ENCODE measurements around the gene GLS.
A peak's percentile ranks its signal among the peaks of the same experiment; 100 is the strongest.
"Not testable (repeated sequence)": the region's sequence is repeated elsewhere in the genome, so short reads cannot be mapped to it uniquely, and the experiment has no call there.

The GLS gene

DNA sequence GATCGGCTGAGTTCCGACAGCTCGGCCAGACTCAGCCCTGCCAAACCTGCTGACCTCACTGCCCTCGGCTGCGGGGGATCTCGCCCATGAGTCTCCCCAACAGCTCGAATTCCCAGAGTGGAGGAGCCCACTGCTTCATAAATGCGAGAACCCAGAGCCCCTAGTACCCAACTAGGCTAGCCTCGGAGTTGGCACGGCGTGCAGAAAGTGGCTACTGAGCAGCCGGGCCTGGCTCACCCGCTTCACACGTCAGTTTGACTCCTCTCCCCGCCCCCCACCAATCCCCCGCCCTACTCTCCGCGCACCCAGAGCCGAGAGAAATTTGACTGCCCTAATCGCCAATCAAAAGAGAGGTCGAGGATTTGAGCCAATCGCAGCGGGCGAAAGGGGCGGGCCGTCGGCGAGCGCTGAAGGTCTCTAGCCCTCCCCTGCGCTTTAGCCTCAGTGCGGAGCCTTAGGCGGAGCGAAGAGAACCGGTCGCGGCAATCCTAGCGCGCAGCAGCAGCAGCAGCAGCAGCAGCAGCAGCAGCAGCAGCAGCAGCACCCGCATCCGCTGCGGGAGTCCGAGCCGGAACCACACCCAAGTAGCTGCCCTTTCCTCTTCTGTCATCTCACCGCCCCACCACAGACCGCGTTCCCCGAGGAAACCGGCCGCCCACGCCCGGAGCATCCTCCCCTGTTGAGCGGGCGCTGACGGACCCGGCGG, at the start of gene GLS:
GLS (plus strand) TSS at position 444 of the 706 bp plus-strand sequence. CDS start 264 bp downstream, outside the sequence.
- peak; percentile 98 for DNase-seq

DNA sequence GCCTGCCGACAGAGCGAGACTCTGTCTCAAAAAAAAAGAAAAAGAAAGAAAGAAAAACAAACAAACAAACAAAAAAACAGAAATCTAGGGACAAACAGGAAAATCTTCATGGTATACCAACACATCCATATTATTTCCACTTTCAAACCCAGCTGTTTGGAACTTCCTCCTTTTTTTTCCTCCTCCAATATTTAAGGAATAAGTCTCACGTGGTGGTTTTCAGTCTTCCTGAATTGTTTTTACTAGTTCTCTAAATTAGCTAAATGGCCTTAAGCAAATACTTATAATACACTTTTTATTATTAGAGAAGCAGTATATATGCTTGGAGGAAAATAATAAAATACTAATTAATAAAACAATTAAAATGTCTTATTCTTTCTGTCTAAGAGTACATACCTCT, 48.7 kb upstream of the GLS start:
- DNase-seq, result no peak

DNA sequence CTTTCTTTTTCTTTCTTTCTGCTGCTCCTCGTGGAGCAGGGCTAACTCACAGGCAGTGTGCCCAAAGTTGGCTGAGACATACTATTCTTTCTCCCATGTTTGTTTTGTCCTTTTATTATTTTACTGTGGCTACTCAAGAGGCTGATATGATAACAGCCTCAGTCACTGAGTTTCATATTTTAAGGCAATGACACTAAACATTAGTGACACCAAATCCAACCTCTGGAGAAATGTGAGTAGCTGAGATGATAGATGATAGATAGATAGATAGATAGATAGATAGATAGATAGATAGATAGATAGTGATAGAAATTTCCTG, 45.8 kb upstream of the GLS start:
- DNase-seq, result no peak

DNA sequence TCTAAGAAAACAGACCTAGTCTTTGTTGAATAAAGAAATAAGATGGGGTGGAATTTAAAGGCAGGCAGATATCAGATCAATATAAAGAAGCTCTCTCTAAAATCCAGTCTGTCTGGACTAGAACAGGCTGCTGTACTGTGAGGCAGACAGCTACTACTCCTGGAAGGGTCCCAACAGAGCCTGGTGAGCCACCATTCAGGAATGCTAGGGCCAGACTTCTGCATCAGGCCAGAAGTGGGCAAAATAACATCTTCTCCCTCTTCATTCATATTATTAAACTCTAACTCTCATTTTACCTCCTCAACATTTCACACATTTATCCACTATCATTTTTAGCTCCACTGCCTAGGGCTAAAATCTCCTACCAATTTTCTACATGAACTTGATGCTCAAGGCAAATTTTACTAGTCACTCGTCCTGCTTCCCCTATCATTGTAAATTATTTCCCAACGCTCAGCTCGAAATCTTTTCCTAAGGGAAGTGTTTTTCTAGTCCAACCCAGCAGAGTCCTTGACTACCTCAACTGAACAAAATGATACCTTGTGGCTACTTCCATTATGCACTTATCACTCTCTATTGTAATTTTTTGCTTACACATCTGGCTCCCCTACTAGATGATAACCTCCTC, 45.2 kb upstream of the GLS start:
- no peak for DNase-seq

DNA sequence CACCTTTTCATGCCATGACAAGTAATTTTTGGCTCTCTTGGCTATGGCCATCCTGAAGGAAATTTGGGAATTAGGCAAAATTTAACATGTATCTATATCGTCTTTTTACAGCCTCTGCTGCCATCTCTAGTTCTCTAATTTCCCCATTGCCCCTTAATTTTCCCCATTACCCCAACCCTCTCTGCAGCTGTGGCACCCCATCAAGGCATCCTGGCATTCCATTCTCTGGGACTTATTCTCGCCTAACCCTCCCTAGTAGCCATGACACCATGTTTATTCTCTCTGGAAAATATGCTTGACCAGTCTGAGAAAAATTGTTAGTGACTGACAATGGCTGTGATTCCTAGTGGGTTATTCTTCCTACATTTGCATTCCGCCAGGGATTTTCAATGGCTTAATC, 43.9 kb upstream of the GLS start:
- no peak for DNase-seq

DNA sequence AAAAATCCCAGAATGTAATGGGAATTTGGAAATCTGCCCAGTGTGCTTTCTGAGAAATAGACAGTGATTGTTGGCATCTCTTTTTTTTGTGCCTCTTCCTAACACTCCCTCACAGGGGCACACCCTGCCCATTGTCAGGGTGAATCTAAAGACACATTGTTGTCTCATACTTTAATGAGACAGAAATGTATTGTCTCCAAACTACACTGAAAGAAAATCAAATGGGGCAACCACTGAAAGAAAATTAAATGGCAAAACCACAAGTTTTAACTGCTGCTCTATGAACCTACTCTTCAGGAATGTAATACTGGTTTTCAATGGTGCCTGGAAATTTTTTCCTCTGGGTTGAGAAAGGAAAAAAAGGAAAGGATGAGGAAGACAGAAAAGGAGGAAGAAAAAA, 43.2 kb upstream of the GLS start:
- no peak for DNase-seq

DNA sequence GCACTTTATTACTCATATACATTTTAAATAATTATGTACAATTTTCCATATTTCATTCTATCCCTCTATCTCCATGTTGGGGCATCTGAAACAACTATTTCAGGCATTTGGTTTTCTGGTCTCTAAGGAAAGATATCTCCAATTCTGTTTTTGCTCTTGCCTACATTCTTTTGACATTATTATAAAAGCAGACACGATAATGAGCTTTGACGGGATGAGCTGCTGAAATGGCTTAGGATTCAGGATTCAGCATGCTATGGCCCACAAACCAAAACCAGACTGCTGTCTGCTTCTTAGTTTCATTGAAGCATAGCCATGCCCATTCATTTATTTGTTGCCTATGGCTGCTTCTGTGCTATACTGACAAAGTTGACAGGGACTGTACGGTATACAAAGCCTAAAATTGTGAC, 42.7 kb upstream of the GLS start:
- no peak for DNase-seq

DNA sequence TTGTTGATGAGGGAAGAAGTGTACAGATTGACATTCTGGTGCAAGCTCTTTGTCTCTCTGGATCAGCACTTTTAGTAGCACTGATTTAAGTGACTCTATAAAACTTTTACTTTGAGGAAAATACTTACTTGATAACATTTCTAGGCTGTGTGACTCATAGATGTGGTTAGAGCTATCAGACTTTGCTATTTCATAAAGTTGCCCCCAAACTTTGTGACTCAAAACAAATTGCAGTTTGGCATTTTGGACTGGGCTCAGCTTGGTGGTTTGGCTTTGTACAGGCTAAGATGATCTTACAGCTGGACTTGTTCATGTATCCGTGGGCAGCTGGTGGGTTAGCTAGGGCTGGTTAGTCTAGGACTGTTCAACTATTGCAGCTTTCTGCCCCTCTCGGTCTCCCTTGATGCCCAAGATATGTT, 42.1 kb upstream of the GLS start:
- DNase-seq, result no peak

DNA sequence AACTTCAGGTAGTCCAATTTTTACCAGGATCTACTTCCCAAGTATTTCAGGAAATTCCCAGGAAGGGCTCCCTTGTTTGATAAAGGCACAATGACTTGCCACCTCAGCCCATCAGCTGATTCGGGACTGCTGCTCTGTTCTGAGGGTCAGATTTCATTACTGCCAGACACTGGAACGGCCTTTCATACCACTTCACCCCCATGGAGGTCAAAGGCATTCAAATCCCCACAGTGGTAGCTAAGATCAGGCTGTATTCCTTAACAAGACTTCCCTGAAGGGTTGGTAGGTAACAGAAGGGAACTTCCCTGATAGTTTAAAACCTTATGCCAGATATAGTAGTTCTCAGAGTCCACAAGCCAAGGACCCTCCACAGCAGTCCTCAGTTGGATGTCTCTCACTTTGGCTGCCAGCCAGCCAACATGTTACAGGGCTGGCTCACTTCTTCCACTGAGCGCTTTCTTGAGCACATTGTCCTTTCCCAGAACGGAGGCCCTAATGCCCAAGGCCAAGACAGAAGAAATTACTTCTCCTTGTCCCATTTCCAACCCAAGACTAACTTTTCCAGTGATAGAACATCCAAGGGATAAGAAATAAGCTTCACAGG, 40.0 kb upstream of the GLS start:
- DNase-seq, result no peak

DNA sequence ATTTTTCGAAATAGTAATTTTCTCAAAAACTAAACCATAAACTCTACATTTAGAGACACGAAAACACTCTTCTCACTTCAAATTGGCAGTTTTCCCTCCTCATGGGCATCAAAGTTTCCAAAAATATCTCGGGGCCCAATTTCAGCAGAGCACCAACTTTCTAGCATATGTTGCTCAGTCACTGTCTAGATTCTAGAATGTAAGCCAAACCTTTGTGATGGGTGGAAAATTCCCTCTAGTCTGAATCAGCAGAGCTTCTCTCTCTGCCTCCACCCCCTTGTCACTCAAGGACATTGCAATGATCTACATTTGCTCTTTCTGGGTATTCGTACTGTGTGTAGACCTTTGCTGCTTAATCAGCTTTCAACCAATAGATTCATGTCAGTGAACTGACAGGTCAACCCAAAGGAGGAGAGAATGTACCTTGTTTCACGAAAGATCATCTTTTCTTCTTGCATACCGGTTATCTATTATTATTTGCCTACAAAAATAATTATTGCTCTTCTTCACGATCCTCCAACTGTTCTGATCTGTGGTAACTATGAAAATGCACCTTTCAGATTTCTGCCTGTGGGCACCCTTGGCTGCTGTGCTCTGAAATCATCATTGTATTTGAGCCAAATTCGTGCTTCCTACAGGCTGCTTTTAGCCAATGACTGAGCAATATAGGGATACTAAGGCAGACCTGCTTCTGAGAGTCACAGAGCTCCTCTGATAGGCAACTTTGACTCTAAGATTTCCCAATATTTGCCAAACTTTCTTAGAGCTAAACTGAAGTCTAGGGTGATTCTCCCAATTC, 38.7 kb upstream of the GLS start:
- no peak for DNase-seq

DNA sequence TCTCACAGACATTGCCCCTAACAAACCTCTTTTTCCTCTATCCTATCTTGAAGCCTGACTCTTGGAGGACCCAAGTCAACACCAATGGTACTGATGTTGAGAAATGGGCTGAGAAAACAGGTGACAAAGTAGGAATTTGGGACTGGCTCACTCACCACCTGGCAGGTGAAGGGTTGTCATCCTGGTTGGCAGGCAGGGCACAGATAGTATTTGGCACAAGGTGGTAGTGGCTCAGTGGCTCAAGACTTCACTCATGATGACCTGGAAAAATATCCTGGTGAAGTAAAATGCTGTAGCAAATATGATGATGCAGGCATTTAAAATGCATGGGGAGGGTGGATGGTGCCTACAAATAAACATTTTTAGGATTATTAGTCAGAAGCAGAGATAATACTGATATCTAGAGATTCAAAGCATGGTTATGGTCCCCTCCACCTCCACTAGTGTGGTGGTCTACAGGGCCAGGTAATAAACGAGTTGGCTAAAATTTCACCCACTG, 38.0 kb upstream of the GLS start:
- DNase-seq, result no peak

DNA sequence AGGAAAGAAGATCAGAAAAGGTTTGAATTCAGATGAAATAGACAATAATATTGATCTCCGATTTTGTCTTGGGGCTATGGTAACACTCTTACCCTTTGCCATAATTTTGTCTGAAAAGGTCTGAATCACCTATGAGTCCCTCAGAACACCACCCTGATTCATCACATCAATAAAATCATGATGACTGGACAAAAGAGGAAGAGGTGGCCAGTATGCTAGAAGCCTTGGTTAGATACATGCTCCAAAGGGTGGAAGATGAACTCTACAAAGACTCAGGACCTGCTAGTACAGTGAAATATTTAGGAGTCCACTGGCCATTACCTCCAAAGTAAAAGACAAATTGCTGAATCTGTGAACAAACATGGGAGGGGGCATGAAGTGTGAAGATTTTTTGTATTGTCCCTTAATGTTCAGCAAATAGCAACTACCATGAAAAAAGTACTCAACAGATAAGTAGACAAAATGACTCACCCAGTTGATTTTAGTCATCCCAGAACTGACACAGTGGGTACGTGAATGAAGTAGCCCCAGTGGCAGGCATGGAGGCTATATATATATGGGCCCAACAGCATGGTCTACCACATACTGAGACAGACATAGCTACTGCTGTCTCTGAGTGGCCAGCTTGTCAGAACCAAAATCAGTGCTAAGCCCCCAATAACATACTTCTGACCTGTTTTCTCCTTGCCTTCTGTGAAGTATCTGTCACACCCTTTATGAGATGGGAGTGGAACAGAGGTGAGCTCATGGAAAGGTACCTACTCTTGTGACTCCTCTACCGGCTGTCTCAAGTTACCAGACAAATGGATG, 36.5 kb upstream of the GLS start:
- DNase-seq, result no peak

DNA sequence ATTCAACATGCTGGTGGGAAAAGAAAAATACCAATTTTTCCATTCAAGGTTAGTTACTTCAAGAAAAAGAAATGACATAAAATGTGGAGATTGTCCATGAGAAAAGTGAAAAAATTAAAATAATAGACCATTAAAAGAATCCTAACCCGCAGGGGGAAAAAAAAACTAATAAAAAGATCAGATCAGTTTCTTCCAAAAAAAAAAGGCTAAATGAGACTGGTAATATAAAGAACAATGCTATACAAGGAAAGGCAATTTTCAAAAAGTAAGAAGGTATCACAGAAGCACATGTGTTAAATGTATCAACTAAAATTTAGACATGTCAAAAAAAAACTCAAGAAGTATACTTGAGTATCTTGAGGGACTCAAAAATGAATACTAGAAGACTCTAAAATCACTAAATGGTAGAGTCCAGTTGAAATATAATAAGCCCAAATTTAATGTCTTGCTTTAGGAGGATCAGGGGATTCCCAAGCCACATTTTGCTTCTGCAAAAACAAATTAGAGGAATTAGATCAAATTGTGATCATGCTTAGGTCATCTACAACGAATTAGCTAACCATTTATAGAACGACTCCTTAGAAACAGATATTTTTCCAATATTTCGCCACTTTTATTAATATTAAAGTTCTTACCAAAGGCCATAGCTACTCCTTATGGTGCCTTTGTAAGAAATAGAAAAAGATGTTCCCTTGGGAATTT, 35.8 kb upstream of the GLS start:
- no peak for DNase-seq

DNA sequence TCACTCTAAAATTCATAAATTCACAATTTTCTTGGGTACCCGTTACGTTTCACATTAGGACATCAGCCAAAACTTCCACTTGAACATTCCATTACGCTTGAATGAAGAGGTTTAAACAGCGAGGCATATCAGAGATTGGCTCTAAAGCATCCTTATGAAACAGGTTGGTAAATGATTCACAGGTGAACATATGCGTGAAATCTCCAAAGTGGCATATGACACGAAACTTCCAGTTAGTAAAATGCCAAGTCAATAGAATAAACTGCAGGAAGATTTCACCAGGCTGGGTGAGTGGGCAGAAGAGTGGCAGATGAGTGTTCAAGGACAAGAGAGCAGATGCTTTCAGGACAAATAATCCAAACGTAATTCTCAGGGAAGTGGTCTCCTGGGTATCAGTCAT, 33.9 kb upstream of the GLS start:
- no peak for DNase-seq

DNA sequence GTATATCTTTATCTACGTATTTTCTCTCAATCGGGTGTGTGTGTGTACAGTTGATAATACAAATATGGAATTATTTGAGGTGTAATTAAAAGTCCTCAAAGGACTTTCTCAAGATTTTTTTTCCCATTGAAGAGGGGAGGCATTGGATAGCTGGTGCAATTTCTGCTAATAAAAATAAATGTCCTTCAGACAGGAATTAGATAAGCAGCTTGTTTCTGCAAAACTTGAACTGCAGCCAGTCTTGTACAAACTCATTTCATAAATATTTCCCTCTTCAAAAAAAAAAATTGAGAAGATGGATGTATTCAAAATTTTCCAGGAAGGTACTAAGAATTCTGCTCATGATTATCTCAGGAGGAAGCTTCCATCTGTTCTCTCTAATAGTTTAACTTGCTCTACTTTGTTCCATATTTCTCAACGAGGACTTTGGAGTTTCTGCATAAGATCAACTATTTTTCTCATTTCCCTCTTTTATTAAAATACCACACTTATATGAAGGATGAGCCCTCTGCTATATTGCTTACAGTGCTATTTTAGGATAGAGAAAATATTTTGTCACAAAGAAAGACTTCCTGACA, 33.0 kb upstream of the GLS start:
- DNase-seq, result no peak

DNA sequence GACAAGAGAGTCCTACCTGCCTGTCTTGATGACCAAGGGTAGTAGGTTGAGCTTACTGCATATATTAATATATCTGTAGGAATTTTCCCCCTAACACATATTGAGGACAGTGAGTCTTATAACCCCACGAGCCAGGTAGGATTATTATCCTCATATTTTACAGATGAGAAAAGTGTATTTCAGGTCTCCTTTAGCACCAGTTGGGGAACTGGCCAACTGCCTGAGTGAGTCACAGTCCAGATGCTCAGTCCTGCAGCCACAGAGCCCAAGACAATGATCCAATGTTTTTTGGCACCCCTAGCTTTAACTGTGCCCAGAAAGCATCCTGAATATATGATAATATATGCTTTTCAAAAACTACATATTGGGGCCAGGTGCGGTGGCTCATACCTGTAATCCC, 30.8 kb upstream of the GLS start:
- no peak for DNase-seq

DNA sequence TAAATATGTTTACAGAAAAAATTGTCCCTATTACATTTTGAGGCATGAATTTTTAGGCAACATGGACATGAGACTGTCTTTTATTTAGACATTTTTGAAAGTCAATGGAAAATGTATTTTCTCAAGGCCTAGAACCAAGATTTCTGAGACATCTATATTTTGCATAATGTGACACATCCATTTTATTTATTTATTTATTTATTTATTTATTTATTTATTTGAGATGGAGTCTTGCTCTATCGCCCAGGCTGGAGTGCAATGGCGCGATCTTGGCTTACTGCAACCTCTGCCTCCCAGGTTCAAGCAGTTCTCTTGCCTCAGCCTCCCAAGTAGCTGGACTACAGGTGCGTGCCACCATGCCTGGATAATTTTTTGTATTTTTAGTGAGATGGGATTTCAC, 27.6 kb upstream of the GLS start:
- not testable (repeated sequence) for DNase-seq

DNA sequence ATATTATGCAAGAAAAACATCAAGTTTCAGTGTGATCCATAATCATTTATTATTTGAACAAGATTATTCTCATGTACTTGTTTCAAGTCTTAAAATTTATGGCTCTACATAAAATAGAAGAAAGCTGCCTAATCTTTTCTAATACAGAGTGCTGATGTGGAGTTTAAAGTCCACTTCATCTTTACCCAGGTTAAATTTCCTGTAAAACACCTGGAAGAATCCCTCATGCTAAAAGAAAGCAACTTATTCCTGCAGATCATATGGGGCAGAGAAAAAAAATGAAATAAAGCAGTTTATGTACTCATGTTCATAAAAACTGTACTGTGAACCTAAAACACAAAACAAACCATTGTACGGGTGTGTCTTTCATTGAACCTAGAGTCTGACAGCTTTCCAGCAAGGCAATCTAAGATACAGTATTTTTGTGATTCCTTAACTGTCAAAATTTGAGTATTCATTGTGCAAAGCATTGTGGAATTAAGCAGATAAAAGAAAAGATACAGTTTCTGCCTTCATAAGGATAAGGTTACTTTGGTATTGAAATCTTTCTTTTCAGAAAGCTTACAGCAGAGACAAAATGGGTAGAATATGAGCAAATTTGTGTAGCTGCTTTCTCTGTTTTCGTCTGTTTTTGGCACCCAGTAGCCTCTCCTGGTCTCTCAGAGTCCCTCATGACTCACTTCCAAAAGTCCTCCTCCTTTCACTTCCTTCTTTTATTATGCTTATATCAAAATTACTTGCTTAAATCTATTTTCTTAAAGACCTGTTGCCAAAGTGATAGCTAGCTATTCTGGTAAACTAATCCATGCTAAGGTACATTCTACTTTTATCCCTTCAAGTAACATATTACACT, 26.9 kb upstream of the GLS start:
- DNase-seq, result no peak

DNA sequence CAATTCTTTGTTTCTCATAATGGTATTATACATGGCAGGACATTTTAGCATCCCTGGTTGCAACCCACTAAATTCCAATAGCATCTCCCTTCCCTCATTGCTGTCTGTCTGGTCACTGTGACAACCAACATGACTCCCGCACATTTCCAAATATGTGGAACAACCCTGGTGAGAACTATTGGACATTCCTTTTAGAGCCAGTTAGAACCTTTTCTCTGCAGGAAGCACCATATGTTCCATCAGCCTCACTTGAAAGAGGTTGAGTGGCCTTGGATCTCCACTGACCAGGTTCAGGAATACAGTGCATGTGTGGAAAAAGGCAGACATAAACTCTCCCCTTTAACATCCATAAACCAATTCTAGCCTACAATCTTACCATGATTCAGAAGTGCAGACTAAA, 25.9 kb upstream of the GLS start:
- no peak for DNase-seq

DNA sequence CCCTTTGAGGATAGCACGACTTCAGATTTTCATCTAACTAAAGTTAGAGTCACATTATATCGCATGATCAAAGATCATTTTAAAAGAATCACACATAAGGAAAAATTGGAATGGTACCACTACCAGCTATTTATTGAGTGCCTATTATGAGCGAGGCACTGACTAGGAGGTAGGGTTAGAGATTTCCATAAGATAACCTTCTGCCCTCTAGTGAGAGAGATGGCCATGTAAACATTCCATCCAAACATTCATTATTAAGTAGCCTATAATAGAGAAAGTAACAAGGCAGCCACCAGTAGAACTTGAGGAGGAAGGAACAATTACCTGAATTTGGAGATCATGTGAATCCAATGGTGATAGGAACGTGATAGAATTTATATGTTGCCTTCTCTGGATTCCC, 25.4 kb upstream of the GLS start:
- no peak for DNase-seq

DNA sequence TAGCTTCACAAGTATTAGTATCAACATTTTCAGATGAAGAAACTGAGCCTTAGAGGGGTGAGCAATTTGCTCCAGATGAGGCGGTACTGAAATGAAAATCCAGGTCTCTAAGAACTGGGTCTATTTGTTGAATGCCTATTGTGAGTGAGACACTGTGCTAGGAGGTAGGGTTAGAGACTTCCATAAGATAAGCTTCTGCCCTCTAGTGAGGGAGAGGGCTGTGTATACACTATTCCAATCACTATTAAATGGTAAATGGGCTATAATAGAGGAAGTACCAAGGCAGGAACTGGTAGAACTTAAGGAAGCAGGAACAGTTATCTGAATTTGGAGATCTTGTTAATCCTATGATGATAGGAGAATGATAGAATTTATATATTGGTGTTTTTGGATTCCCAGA, 23.6 kb upstream of the GLS start:
- no peak for DNase-seq
